GM18907 (cell line): ENCODE measurements around the gene ARHGEF4.
"Not testable (repeated sequence)": the region's sequence is repeated elsewhere in the genome, so short reads cannot be mapped to it uniquely, and the experiment has no call there.

Source experiments
- ATAC-seq: cut with Tn5 transposase; IDR thresholded peaks from one replicate; pipeline ENCODE4 v1.9.1; 2021; ENCODE audit warnings: mild to moderate bottlenecking, moderate library complexity; ENCODE audit not compliant: unreplicated experiment

The ARHGEF4 gene

GRCh38 chr2:131068172-131068571 is 231.5 kb downstream of the ARHGEF4 start:
- ATAC-seq = not testable (repeated sequence)

GRCh38 chr2:131075578-131075977 is 238.9 kb downstream of the ARHGEF4 start:
- ATAC-seq = not testable (repeated sequence)

- ATAC-seq = no peak
Observed at GRCh38 chr2:131076707-131077106, 240.0 kb downstream of the ARHGEF4 start.

GRCh38 chr2:131077182-131077846 is 240.6 kb downstream of the ARHGEF4 start:
- no peak for ATAC-seq

GRCh38 chr2:131077966-131078365 is 241.3 kb downstream of the ARHGEF4 start:
- ATAC-seq = no peak

GRCh38 chr2:131079931-131080330 is 243.2 kb downstream of the ARHGEF4 start:
- ATAC-seq = not testable (repeated sequence)

- ATAC-seq = no peak
Observed at GRCh38 chr2:131081190-131081589, 244.5 kb downstream of the ARHGEF4 start.

GRCh38 chr2:131085646-131086045 is 248.9 kb downstream of the ARHGEF4 start:
- no peak for ATAC-seq

GRCh38 chr2:131092458-131093005 is 255.8 kb downstream of the ARHGEF4 start:
- ATAC-seq = no peak

- ATAC-seq = peak; percentile 88
Observed at GRCh38 chr2:131093006-131093695, 256.4 kb downstream of the ARHGEF4 start, which contains the start of gene FAM168B. TSS of gene FAM168B (minus strand) at chr2:131093460. CDS start at chr2:131082646, 10,814 bp downstream.

GRCh38 chr2:131093696-131094462 is 257.2 kb downstream of the ARHGEF4 start:
- ATAC-seq = peak; percentile 79

GRCh38 chr2:131094463-131095281 is 258.0 kb downstream of the ARHGEF4 start:
- ATAC-seq = no peak
